GM19452 (cell line): Measurements from ENCODE around the gene COA1.
A peak's percentile ranks its signal among the peaks of the same experiment; 100 is the strongest.
"Not testable (repeated sequence)": the region's sequence is repeated elsewhere in the genome, so short reads cannot be mapped to it uniquely, and the experiment has no call there.

Source experiments
- ATAC-seq: cut with Tn5 transposase; IDR thresholded peaks from one replicate; pipeline ENCODE4 v1.9.1; 2021; ENCODE audit not compliant: unreplicated experiment

COA1 gene

DNA sequence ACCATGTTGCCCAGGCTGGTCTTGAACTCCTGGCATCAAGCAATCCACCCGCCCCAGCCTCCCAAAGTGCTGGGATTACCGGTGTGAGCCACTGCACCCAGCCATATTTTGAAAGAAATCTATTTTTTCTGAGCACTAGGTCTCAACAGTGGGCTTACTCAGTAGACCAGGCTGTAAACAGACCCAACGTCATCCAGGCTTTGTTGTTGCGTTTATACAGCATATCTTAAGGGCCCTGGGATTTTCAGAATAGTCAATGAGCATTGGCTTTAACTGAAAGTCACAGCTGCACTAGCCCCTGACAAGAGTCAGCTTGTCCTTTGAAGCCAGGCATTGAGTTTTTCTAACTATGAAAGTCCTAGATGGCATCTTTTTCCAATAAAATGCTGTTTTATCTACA lies 96.6 kb downstream of the COA1 start:
- ATAC-seq = no peak

DNA sequence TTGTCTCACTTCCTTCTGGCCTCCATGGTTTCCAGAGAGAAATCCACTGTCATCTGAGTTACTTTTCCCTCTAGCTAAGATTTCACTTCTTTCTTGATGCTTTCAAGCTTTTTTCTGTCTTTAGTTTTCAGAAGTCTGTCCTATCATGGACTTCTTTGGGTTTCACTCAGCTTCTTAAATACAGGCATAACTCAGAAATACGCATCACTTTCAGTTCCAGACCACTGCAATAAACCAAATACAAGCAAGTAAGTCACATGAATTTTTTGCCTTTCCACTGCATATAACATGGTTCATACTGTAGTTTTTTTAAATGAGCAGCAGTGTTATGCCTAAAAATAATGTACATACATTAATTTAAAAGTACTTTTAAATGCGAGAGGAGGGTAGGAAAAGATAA lies 97.8 kb downstream of the COA1 start:
- no peak for ATAC-seq

DNA sequence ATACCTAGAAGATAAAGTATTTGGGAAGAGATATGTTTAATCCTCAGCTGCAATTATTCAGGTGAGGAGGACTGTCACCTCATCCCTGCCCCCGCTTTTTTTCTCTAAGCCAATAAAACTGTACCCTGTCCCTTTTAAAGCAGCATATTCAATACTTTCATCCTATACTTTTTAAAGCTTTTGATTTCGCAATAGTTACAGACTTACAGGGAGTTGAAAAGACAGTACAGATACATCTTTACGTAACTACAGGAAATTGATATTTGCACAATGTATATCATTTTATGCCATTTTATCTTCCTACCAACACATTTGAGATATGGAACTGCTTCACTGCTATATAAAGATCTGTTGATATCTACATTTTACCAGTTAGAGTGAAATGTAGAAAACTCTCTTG lies 98.8 kb downstream of the COA1 start:
- no peak for ATAC-seq

DNA sequence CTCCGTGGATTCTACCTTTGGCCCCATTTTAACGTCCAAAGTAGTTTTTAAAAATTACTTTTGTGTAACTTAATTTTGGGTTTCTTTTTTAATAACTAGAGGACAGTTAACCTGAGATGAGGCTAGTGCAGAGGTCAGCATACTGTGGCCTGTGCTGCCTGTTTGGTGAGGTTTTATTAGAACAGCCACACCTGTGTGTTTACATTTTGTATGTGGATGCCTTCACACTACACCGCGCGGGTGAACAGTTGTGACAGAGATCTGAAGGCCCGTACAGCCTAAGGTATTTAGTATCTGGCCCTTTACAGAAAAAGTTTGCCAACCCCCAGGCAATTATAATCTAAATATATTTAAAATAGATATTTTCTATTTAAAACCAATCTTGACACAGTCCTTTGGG lies 99.5 kb downstream of the COA1 start:
- ATAC-seq = no peak

DNA sequence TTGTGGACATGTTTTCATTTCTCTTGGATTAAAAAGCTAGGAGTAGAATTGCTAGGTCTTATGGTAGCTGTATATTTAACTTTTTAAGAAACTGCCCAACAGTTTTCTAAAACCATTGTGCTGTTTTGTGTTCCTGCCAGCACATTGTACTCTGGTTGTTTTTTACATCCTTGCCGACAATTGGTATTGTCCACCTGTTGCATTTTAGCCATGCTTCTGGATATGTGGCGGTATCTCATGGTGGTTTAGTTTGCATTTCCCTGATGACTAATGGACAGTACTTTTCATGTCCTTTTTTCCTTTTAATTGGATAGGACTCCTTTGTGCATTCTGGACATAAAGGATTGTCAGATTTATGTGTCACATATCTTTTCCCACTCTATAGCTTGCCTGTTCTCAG lies 100.9 kb downstream of the COA1 start:
- no peak for ATAC-seq

DNA sequence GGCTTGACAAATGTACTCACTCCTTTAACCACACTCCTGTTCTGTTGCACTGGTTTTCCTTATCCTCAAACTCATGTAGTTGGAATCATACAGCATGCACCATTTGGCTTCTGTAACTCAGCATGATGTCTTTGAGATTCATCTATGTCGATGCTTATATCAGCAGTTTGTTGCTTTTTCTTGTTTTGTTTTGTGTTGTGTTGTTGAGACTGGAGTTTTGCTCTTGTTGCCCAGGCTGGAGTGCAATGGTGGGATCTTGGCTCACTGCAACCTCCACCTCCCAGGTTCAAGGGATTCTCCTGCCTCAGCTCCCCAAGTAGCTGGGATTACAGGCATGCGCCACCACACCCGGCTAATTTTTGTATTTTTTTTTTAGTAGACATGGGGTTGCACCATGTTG lies 101.5 kb downstream of the COA1 start:
- not testable (repeated sequence) for ATAC-seq

DNA sequence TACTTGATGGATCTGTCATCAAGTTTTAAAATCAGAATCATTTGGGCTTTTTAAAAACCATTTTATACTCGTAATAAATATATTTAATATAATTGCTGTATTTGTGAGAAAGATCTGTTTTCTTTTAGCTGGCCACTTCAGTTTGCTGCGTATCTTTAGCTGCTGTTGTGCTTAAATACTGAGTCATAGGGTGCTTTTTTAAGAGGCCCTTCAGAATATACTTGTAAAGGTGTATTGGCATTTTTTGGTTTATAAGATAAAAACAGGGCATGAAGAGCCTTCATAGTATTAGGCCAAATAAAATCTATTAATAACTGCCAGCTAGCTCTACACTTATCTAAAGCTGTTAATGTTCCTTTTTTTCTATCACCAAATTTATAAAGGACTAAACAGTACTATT lies 102.6 kb downstream of the COA1 start:
- no peak for ATAC-seq

DNA sequence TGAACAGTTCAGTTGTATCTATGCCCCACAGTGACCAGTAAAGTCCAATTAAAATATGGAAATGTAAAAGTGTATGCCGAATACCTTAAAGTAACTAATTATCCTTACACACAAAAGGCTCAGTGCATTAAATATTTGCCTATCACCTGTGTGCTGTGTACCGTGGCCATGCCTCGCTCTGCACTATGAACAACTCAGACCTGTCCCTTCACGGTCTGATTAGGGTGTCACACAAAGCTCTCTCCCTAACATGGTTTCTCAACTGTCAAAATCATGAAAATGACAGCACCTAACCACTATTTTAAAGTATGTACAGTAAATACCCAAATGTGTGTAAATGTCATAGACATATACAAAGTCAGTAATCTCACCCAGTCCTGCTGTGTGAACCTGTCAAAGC lies 103.3 kb downstream of the COA1 start:
- ATAC-seq = no peak

DNA sequence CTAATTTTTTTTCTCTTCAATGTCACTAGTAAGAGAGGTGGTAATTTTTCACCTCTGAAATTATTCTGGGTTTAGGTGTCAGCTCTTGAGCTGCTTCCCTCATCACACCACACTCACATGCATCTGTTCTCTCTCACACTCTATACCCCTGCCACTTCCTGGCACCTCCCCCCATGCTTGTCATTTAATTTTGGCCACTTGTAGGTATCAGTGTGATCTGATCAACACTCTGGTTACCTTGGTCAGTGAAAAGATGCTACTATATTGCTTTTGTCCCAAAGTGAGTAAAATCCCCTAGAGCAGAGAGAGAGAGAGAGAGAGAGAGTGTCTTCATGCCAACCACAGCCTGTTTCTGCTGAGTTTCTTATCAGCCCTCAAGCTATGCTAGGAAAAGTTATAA lies 103.9 kb downstream of the COA1 start:
- ATAC-seq = peak; percentile 67

DNA sequence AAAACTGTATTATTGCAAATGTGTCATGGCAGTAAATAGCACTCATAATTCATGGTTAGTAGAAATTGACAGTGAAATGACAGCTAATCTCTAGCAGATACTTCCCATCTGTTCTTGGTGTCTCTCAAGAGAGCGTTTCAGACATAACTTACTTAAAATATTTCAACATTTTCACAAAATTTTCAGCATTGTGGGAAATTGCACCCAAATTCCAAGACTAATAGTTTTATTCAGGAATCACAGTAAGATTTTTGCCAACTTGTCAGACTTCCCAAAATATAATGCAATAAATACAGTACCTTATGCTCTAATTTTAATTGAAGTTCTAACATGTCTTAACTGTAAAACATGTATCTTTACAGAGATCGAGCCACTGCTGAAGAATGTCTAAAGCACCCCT lies 105.2 kb downstream of the COA1 start:
- no peak for ATAC-seq

DNA sequence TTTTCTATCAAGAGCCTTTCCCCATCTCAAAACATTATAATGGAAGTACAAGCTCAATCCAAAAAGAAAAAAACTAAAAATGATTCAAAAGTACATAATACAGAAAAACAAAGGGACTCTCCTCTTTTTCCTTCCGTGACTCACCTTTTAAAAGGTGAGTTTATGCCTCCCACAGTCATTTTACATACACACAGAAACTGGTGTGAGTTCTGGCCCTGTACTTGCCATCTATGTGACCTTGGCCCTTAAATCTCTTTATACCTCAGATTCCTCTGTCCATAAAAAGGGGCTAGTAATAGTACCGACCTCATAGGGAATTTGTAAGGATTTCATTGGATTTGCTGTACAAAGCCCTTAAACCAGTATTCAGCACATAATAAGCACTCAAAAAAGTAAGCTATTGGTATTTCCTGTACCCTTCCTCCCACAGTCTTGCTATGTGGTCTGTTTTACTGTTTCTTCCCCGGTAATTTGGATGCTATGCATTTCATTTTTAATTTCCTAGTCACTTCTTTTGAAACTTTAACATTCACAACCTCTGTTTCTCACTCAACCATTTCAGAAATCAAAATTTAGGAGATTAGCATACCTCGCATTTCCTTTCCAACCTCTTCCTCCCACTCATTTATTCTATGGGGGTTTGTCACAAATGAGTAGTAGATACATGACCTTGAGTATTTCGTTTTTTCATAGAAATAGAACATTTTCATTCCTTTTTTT lies 107.4 kb downstream of the COA1 start:
- no peak for ATAC-seq

DNA sequence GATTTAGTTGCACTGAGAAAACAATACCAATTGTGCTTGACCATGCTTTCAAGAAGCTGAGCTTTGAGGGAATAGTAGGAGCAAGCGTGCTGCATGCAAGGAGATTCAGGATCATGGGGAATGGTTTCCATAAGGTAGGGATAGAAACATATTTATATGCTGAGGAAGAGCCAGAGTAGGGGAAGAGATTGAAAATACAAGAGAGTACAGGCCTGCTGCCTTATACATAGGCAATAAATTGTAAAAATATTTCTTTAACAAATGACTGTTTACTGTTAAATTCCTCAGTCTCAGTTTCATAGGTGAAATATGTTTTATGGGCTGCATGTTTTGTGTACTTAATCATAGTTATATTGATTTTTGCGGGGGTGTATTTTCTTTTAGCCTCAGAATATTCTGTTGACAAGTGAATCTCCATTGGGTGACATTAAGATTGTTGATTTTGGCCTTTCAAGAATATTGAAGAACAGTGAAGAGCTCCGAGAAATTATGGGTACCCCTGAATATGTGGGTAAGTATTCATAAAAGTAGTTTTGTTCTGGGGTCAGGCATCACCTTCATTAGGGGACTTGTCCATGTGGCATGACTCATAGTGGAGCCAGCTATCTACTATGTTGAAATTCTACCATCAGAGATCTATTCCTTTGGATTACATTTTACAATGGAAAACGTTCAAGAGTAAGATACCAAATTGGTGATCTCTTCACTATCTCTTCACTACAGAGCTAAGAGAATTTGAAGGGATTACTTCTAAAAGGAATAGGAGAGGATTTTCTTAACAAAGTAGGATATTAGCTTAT lies 109.9 kb downstream of the COA1 start:
- no peak for ATAC-seq

DNA sequence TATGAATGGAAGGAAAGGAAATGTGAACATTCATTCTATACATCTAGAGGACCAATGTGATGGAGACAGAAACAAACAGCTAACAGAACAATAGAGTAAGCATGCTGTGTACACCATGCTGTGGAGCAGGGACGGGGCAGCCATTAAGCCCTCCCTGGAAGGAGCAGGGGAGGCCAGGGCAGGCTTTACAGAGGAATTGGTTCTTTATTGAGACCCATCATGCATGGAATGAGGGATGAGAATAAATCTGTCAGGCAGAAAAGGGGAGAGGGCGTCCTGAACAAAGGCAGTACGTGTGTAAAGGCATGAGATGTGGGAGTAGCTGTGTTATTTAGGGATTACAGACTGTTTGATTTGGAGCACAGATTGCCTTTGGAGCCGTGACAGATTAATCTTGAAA lies 111.2 kb downstream of the COA1 start:
- ATAC-seq = no peak

DNA sequence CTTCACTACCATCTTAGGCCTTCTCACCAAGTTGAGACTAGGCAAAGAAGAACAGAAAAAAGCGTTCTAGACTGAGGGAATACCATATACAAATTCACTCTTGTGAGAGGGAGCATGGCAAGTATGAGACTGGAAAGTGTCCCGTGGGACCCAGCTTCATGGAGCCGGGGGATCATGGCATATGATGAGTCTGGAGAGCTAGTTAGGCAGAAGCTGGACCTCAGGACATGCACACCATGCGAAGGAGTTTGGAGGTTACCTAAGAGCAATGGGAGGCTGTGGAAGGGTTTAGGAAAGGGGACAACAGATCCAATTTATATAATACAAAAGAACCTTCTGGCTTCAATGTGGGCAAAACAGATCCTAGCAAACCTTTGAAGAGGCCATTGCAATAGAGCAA lies 112.3 kb downstream of the COA1 start:
- no peak for ATAC-seq

DNA sequence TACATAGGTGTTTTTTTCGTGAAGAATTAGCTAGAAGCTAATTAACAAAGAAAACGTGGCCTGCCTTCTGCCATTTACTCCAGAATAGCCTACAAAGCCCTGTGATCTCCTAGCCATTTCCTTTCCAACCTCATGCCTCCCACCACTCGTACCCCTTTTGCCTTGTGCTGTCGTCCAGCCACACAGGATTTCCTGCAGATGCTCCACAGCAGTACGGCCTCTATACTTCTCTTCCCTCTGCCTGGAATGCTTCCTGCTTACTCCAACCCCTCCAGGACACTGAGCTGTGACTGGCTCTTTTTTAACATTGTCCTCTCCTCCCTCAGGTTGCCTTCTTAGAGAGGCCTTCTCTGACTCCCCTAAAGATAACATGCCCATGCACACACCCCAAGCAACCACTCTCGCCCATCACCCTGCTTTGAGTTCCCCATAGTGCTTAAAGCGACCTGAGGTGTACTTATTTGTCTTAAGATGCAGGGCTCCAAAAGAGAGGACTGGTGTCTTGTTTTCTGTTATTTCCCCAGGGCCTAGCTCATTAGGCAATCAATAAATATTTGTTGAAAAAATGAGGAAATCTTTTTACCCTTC lies 113.7 kb downstream of the COA1 start:
- ATAC-seq = no peak

DNA sequence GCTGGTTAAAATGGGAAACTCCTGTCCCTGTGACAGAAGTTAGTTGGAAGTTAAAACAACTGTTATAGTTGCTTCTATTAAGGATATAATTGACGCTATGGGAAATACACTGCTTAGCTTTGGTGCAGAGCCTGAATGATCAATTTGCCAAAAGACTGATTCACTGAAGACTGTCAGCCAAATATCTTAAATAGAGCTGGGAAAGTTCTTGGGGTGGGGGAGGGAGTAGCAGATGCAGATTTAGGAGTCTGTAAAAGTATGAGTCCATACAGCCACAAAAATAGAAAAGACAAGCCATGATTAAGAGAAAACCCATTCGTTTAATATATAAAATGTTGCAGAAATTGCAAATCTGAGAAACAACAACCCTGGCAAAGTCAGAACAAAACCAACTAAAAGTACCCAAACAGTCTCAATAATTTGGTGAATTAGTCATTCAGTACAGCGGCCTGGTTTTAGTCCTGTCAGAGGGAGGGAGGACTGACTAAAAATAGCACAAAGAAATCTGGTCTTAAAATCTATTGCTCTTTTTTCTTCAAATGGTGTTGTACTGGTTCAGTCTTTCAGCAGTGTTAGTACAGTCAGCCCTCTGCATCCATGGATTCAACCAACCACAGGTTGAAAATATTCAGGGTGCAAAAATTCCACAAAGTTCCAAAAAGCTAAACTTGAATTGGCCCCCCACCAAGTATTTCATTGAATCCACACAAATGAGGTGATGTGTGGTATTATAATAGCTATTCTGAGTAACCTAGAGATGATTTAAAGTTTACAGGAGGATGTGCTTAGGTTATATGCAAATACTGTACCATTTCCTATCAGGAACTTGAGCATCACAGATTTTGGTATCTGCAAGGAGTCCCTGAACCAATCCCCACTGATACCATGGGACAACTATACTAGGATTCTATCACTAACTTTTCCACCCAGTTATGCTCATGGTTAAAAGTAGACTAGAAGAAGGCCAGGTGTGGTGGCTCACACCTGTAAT lies 116.4 kb downstream of the COA1 start:
- peak; percentile 52 for ATAC-seq

DNA sequence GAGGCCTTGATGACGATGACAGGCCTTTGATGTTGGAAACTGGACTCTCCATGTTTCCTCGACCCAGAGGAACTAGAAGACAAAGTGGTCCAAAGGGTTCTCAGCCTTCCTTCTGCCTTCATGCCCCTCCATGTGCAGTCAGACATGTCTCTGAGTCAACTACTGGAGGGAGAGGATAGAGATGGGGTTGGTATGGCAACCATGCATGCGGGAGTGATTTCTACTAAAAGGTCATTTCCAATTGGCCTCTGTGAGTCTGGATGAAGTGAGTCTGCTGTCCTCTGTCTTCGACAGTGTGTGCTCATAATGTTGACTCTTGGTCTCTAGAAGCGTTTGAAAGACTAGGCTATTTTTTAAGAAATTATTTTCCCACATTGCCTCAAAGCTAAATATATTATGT lies 117.2 kb downstream of the COA1 start:
- no peak for ATAC-seq

DNA sequence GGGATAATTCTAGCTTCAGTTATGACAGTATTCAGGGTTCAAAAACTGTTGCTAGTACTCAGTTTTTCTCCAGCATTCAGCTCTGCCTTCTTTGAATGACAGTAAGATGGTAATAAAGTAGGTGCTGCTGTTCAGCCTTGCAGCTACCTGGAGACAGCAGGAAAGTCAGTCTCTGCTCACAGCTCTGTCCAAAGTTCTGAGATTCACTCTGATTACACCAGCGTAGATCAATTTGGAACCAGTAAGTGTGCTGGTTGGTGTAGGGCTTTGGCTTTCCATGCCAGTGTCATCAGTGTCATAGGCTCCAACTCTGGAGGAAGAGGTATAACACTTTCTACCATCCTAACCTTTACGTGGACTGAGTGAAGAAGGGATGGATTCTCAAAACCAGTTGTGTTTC lies 120.2 kb downstream of the COA1 start:
- no peak for ATAC-seq

DNA sequence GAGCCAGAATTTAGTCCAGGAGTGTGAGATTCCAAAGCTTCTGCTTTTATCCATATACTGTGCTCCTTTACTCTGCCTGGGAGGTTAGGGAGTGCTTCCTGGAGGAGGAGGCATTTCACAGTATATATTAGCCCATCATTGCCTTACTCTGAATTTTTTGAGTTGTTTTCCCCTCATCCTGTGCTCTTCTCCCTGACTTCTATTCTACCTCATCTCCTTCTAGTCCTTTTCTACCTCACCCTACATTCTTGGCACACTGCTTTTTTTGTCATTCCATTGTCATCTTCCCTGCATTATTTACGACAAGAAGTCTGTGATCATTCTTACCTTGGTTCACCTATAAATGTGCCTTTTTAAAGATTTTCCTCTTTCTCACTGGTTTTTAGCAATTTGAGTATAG lies 125.1 kb downstream of the COA1 start:
- no peak for ATAC-seq

DNA sequence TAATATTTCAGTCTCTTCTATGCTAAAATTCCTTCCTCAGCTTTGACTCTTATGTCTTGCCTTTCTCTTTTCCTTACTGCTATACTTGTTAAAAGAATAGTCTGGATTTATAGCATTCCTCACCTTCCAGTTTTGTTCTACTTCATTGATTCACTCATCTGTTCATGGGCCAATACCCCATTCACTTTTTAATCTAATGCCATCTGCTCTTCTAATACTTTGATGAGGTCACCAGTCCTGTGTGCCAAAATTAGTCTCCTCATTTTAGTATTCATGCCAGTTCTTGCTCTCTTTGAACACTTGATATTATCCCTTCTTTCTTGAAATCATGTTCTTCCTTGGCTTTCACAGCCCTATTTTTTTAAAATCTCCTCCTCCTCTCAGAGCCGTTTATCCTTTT lies 127.1 kb downstream of the COA1 start:
- no peak for ATAC-seq

DNA sequence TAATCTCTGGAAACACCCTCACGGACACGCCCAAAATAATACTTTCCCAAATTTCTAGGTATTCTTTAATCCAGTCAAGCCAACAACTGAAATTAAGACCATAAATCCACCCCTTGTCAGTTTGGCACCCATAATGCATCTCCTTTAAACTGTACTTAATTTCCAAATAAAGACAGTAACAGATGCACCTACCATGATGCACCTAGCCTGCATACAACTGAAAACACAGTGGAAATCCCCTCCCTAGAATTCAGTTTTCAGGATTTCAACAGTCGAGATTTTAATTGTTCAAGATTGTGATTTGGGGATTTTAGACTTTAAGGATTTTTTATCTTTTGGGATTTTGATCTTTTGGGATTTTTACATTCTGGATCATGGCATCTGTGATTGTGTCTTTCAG lies 129.3 kb downstream of the COA1 start:
- no peak for ATAC-seq
